Epithelial cell of prostate (primary cell): Measurements from ENCODE around the gene LINC00632.
A peak's percentile ranks its signal among the peaks of the same experiment; 100 is the strongest.
"Not testable (repeated sequence)": the region's sequence is repeated elsewhere in the genome, so short reads cannot be mapped to it uniquely, and the experiment has no call there.

Source experiments
- DNase-seq: peaks from one replicate; pipeline ENCODE4 v3.0.0-alpha.2; 2011; ENCODE audit warnings: low read depth, low spot score
- H3K27ac ChIP-seq: fragments of 450-650 bp; 2 replicates; pipeline ENCODE4 v1.5.1; 2017; ENCODE audit warnings: mild to moderate bottlenecking

The LINC00632 gene

DNA sequence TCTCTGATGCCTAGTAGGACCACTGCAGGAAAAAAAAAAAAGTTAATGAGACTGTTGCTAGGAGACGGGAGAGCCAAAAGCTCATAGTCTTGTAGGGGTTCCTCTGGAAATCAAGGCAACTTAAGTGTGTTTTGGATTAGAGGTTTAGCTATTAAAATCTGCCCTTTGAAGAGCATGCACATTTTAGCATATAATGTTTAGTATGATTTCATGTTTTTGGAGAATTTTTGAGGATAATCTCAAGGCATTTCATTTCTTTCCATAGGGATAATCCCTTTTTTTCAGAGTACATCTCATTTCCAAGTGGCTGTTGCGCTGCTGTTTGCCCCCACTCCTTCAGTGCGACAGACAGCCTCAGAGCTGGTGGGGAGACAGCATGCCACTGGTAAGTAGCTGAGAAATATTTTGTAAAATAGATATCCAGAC is at the start of gene LINC00632:
LINC00632 (plus strand) TSS at position 339 of the 426 bp plus-strand sequence.
- DNase-seq, result no peak

DNA sequence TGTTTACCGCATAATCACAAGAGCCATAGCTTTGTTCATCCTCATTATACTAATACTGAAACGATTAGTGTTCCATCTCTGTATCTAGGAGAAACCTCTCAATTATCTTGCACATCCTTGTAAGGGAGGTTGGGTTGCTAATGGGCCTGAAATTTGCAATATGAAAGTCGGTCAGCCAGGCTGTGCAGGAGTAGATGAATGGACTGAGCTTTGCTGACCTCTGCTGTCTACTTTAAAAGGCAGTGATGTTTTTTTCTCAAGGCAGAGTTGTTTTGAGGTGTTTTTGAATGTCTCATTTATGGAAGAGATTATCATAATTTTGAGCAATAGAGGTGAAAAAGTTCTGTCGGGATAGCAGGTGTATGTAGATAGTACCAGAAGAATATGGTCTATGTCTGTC is 47.9 kb upstream of the LINC00632 start:
- no peak overlapping the region for H3K27ac ChIP-seq
- no peak for DNase-seq

More for the DNA sequence above, at the start of gene LINC00632:
- no peak within 1 kb of the TSS for H3K27ac ChIP-seq

DNA sequence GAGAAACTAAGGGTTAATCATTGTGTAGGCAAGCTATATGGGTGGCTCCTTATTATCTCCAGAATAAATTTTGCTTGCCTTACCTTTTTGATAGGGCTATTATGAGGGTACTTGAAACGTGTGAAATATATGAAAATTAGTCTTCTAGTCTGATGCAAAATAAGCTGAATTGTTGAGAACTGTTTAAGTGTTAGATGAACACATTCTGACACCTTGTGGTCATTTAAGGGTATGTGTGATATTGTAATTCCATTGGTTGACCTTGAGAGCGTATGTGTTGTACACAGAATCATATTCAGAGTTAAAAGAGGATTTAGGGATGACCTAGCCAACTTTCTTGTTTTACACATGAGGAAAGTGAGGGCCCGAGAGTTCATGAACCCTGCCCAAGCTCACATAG is 44.6 kb upstream of the LINC00632 start:
- H3K27ac ChIP-seq, result no peak overlapping the region
- DNase-seq, result no peak

GRCh38 chrX:140672840-140673731 is 36.5 kb upstream of the LINC00632 start:
- H3K27ac ChIP-seq, result no peak overlapping the region
- DNase-seq, result no peak

DNA sequence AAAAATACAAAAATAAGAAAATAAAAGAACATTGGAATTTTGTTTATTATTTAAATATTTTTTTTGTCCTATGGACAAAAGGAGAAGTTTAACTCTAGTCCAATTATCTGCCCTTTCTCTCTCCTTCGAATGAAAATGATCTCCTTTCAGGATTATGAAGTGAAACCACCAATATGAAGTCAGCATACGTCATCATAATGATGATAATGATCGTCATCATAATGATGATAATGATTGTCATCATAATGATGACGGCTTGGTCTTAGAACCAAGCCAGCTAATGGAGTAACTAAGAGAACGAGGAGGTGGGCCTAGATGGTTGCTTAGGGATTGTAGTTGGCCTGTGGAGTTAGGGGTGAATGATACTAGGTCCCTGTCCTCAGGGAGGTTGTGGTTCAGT is 21.9 kb upstream of the LINC00632 start:
- DNase-seq, result no peak
- no peak overlapping the region for H3K27ac ChIP-seq

- not testable (repeated sequence) for DNase-seq, H3K27ac ChIP-seq
These were observed 18.0 kb upstream of the LINC00632 start for GRCh38 chrX:140691596-140691995.

DNA sequence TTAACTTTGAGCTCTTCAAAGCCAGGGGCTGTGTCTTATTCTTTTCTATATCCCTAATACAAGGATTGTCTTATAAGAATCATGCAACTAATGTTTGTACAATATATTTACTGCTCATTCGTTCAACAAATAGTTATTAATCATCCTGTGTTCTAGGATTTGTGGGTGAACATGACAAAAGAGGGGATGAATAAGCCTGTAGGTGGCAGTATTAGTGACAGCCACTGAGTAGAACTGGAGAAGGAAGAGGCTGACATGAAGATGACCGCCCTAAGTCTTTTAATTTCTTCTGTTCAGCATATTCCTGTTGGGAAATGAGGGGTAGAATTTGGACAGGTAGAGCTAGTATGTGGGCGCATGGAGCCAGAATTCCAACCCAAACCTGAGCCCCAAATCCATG is 11.9 kb upstream of the LINC00632 start:
- DNase-seq, result no peak
- H3K27ac ChIP-seq, result no peak overlapping the region

- no peak for DNase-seq
- H3K27ac ChIP-seq, result no peak overlapping the region
These were observed 8.1 kb upstream of the LINC00632 start for GRCh38 chrX:140701480-140701879.

GRCh38 chrX:140710710-140711109 is 1.2 kb downstream of the LINC00632 start:
- DNase-seq, result no peak
- no peak overlapping the region for H3K27ac ChIP-seq

GRCh38 chrX:140711894-140712293 is 2.3 kb downstream of the LINC00632 start:
- no peak overlapping the region for H3K27ac ChIP-seq
- no peak for DNase-seq

- DNase-seq, result no peak
- no peak overlapping the region for H3K27ac ChIP-seq
These were observed 3.0 kb downstream of the LINC00632 start for GRCh38 chrX:140712413-140713173.

DNA sequence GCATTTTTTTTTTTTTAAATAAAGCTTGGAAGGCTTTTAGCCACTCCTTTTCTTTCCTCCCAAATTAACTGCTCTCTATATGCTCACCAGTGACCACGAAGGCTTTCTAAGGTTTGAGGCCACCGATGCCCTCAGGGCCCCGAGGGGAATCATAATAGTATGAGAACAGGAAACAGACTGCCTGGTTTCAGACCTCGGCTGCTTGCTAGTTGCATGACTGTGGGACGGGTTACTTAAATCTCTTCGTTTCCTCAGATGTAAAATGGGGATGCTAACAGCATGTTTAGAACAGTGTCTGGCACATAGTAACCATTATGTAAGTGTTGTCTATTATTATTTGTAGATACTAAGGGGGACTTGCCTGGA is 3.6 kb downstream of the LINC00632 start:
- no peak overlapping the region for H3K27ac ChIP-seq
- no peak for DNase-seq

DNA sequence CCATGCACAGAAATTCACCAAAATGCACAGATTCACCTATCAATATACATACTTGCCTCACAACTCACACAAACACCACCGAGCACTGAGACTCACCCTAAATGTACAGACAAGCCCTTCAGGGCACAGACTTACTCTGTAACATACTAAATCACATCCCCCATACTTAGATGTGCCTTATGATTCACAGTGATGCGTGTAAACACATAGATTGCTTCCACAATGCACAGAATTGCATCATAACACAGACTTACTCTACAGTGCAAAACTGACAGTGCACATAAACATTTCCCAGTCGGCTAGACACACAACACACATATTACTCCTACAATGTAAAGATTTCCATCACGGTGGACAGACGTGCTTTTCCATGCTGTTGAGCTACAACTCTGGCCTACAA is 6.2 kb downstream of the LINC00632 start:
- no peak for DNase-seq
- peak overlapping the region; percentile 32 for H3K27ac ChIP-seq

- no peak overlapping the region for H3K27ac ChIP-seq
- DNase-seq, result no peak
These were observed 13.7 kb downstream of the LINC00632 start for GRCh38 chrX:140723121-140723715.

- H3K27ac ChIP-seq, result no peak overlapping the region
- no peak for DNase-seq
These were observed 14.8 kb downstream of the LINC00632 start for GRCh38 chrX:140724309-140724708.

DNA sequence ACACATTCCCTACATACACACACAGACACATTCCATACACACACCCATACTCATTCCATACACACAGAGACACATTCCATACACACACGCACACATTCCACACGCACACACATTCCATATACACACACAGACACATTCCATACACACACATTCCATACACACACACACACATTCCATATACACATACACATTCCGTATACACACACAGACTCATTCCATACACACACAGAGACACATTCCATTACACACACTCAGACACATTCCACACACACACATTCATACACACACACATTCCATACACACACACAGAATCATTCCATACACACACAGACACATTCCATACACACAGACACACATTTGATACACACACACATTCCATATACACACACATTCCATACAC is 15.2 kb downstream of the LINC00632 start:
- no peak for DNase-seq
- no peak overlapping the region for H3K27ac ChIP-seq

DNA sequence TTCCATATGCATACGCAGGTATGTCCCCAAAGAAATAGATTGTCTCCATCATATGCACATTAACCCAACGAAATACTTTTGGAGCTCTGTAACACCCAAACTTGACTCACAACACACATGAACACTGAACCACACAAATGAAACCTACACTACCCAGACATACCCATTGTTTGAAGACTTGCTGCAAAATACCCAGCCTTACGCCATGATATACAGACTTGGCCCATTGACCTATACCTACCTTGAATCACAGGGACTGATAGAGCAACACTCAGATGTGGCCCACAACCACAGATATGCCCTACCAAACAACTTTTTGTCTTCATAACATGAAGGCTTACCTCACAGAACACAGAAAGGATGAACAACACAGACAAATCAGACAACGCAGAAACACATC is 15.9 kb downstream of the LINC00632 start:
- no peak overlapping the region for H3K27ac ChIP-seq
- DNase-seq, result no peak

- no peak for DNase-seq
- no peak overlapping the region for H3K27ac ChIP-seq
These were observed 24.3 kb downstream of the LINC00632 start for GRCh38 chrX:140733766-140734342.

- no peak overlapping the region for H3K27ac ChIP-seq
- DNase-seq, result no peak
These were observed 34.5 kb downstream of the LINC00632 start for GRCh38 chrX:140744085-140744484.

DNA sequence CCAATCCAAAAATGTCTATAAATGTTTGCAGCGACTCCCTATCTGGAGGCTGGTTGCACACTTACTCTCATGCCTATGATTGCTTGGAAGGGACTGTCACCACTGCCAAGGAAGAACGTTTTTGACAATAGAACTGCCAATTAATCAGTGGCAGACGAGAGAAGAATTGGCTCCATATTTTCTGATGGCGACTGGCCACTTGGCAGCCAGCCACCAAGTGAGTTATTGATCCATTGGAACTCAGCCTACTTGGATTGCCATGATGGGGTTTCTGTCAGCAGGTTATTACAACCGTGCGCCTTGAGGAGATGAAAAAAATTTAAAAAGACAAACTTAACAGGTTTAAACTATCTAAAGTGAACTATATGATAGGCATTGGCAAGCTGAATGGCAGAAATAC is 47.4 kb downstream of the LINC00632 start:
- no peak for DNase-seq
- H3K27ac ChIP-seq, result no peak overlapping the region

DNA sequence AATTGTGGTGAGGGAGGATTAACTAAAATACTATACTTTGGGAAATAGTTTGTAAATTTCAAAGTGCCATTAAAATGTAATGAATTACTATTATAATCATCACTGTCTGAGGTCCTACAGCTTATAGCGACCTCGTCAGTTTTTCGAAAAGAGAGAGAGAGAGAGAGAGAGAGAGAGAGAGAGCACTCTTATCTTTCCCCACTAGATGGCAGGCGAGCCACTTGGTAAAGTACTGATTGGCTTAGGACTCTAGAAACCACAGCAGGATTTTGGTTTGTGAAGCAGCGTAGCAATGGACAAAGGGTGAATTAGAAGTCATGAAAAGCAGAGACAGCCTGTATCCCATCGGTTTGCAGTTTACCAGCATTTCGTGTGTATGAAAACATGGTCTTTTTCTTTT is 52.5 kb downstream of the LINC00632 start:
- no peak for DNase-seq
- no peak overlapping the region for H3K27ac ChIP-seq
